Transverse colon (tissue), 4 donors: ENCODE data around the gene JSRP1. TPM values are rescaled to one million over a fixed set of nuclear protein-coding genes. Genes with fewer than 3 reads are reported as not detected.

Experiments used
- DNase-seq: peaks from one replicate; pipeline ENCODE4 v3.0.0-alpha.2; 2019
- H3K27ac ChIP-seq, 4 donors: fragments of 200-600 bp; sonication (generic); 2 replicates each; pipeline ENCODE4 v1.5.1; 2016 to 2018; ENCODE audit warnings: inconsistent platforms in 4 of 4
- H3K27me3 ChIP-seq: fragments of 200-600 bp; sonication (generic); 2 replicates; pipeline ENCODE4 v1.5.1; 2017; ENCODE audit warnings: inconsistent platforms
- H3K36me3 ChIP-seq, 4 donors: fragments of 200-600 bp; sonication (generic); 2 replicates each; pipeline ENCODE4 v1.5.1; 2017 to 2019; ENCODE audit warnings: inconsistent platforms in 4 of 4
- H3K4me1 ChIP-seq, 4 donors: fragments of 200-600 bp; sonication (generic); 2 replicates each; pipeline ENCODE4 v1.5.1; 2017 to 2020; ENCODE audit warnings: inconsistent platforms in 4 of 4
- H3K4me3 ChIP-seq, 4 donors: fragments of 200-600 bp; sonication (generic); 1 replicate in 1 of 4; 2 replicates in 3 of 4; pipeline versions ENCODE4 v1.5.1 to v1.6.1; 2017 to 2019; ENCODE audit warnings: inconsistent platforms in 4 of 4
- H3K9me3 ChIP-seq, 2 donors: fragments of 200-600 bp; sonication (generic); 2 replicates each; pipeline ENCODE4 v1.5.1; 2017 to 2019; ENCODE audit warnings: inconsistent platforms in 2 of 2
- EP300 ChIP-seq: sonication (generic); formaldehyde crosslinking; IDR thresholded peaks from one replicate; pipeline ENCODE4 v1.6.1; 2017; ENCODE audit warnings: antibody characterized with exemption, low read depth
- POLR2A ChIP-seq: fragments of 450-650 bp; IDR thresholded peaks from one replicate; pipeline ENCODE4 v1.6.1; 2016; ENCODE audit warnings: antibody characterized with exemption, mild to moderate bottlenecking, moderate library complexity
- POLR2AphosphoS5 ChIP-seq, 3 donors: sonication (generic); formaldehyde crosslinking; IDR thresholded peaks; one replicate each; pipeline ENCODE4 v1.6.1; 2016; ENCODE audit warnings: antibody characterized with exemption in 3 of 3
- WGBS, 2 donors: methylation state at CpG; one replicate each; pipeline ENCODE4 v1.1.5; 2018; ENCODE audit warnings: low coverage in 1 of 2; 5-methylcytosine and 5-hydroxymethylcytosine counted together
- in situ Hi-C, 4 donors: fragments of 200-750 bp; cut with MboI; loops; one replicate each; pipeline versions ENCODE4 v1.15.0 to v1.15.1; 2017; ENCODE audit warnings: low sequenced_read_pairs in 3 of 4, low pct_ligation_motif_present in 1 of 4, low pct_unique_long_range_greater_than_20kb in 1 of 4
- intact Hi-C: fragments of 100-400 bp; cut with DNase I; formaldehyde crosslinking; loops from one replicate; pipeline ENCODE4 v1.15.1; 2023; ENCODE audit warnings: low total_unique reads
- total RNA-seq, 4 donors: library from RNA; depleted of rRNA; stranded (reverse); fragments of >200 nt; gene quantifications; one replicate each; pipeline ENCODE4 v1.1.0, GENCODE V29; 2016
- TF ChIP-seq, protein P1 (sequence below), 5 experiments: fragments of 200-600 bp in 3 of 5; fragments of 450-650 bp in 2 of 5; sonication (generic) in 3 of 5; IDR thresholded peaks; 1 replicate in 2 of 5; 2 replicates in 3 of 5; pipeline ENCODE4 v1.5.1; 2016 to 2017; ENCODE audit warnings: antibody characterized with exemption in 5 of 5, inconsistent platforms in 3 of 5, mild to moderate bottlenecking in 2 of 5, moderate library complexity in 1 of 5

The JSRP1 gene
- total RNA-seq, 4 donors from 2014 or later: 5.6 TPM; not detected in 3

GRCh38 chr19:2210206-2210605 is 46.0 kb downstream of the JSRP1 start:
- no peaks in the 10 kb centered on the region for H3K9me3 ChIP-seq
- no peak for DNase-seq
- H3K36me3 ChIP-seq: peaks cover 0 to 41% (median 17%) of the 10 kb centered on the region in 4 donors
- H3K4me3 ChIP-seq: no peak overlapping the region
- intact Hi-C loops (no loop called here), in situ Hi-C loops (no loop called here)
- TF ChIP-seq POLR2A: no peak
- TF ChIP-seq, protein P1, sequence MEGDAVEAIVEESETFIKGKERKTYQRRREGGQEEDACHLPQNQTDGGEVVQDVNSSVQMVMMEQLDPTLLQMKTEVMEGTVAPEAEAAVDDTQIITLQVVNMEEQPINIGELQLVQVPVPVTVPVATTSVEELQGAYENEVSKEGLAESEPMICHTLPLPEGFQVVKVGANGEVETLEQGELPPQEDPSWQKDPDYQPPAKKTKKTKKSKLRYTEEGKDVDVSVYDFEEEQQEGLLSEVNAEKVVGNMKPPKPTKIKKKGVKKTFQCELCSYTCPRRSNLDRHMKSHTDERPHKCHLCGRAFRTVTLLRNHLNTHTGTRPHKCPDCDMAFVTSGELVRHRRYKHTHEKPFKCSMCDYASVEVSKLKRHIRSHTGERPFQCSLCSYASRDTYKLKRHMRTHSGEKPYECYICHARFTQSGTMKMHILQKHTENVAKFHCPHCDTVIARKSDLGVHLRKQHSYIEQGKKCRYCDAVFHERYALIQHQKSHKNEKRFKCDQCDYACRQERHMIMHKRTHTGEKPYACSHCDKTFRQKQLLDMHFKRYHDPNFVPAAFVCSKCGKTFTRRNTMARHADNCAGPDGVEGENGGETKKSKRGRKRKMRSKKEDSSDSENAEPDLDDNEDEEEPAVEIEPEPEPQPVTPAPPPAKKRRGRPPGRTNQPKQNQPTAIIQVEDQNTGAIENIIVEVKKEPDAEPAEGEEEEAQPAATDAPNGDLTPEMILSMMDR (IDR thresholded peaks at IDR 0.05): no peak
- TF ChIP-seq POLR2AphosphoS5 (IDR thresholded peaks at IDR 0.05): no peak
- no peak for TF ChIP-seq EP300
- no peaks in the 10 kb centered on the region for H3K27me3 ChIP-seq
- H3K4me1 ChIP-seq: peaks cover 10 to 40% (median 17%) of the 10 kb centered on the region in 4 donors
- 96% methylated on average over 19 of the region's 21 CpGs; no CpG with 5 or more reads in 1 of the 2 donors for WGBS, 2 donors
- H3K27ac ChIP-seq: no peak overlapping the region

DNA sequence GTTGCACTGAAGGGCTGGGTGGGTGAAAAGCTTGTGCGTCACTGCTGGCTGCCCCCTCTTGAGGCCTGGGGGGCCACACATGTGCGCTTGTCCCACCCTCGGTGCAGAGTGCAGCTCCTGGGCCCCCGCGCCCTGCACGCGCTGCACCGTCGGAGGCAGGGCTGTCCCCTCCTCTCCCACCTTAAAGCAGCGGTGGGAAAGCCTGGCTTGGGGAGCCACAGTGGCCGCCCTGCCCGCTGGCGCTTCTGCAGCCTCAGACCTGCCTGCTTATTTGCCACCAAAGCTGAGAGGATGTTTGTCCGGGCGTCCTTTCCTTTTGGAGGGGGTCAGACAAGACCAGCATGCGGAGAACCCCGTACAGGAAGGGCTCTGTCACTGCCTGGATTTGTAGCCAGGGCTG is 46.8 kb downstream of the JSRP1 start:
- no peak overlapping the region for H3K27ac ChIP-seq
- in situ Hi-C loops: no loop called here
- intact Hi-C loops: no loop called here
- H3K27me3 ChIP-seq: no peaks in the 10 kb centered on the region
- peaks cover 10 to 40% (median 17%) of the 10 kb centered on the region in 4 donors for H3K4me1 ChIP-seq
- H3K9me3 ChIP-seq: no peaks in the 10 kb centered on the region
- 83 to 96% methylated on average over 1 to 9 of the region's 17 CpGs for WGBS, 2 donors
- H3K4me3 ChIP-seq: no peak overlapping the region
- no peak for TF ChIP-seq POLR2AphosphoS5 (IDR thresholded peaks at IDR 0.05)
- TF ChIP-seq POLR2A: no peak
- TF ChIP-seq, protein P1 (IDR thresholded peaks at IDR 0.05): no peak
- no peak for TF ChIP-seq EP300
- peaks cover 0 to 33% (median 14%) of the 10 kb centered on the region in 4 donors for H3K36me3 ChIP-seq
- DNase-seq: no peak

GRCh38 chr19:2208975-2209374 is 47.2 kb downstream of the JSRP1 start:
- Histone ChIP-seq H3K4me1 (peaks cover 9 to 37% (median 17%) of the 10 kb centered on the region in 4 donors), H3K9me3 (no peaks in the 10 kb centered on the region), H3K4me3 (no peak overlapping the region), H3K27me3 (no peaks in the 10 kb centered on the region), H3K27ac (peak overlapping the region in 3 of 4 donors; percentile 9 to 34 (median 11)), H3K36me3 (peaks cover 0 to 31% (median 14%) of the 10 kb centered on the region in 4 donors)
- in situ Hi-C loops (no loop called here), intact Hi-C loops (no loop called here)
- DNase-seq: no peak
- 78 to 84% methylated on average over 10 of the region's 10 CpGs for WGBS, 2 donors
- TF ChIP-seq POLR2AphosphoS5 (IDR thresholded peaks at IDR 0.05): no peak
- TF ChIP-seq, protein P1 (IDR thresholded peaks at IDR 0.05): no peak
- no peak for TF ChIP-seq EP300
- no peak for TF ChIP-seq POLR2A

DNA sequence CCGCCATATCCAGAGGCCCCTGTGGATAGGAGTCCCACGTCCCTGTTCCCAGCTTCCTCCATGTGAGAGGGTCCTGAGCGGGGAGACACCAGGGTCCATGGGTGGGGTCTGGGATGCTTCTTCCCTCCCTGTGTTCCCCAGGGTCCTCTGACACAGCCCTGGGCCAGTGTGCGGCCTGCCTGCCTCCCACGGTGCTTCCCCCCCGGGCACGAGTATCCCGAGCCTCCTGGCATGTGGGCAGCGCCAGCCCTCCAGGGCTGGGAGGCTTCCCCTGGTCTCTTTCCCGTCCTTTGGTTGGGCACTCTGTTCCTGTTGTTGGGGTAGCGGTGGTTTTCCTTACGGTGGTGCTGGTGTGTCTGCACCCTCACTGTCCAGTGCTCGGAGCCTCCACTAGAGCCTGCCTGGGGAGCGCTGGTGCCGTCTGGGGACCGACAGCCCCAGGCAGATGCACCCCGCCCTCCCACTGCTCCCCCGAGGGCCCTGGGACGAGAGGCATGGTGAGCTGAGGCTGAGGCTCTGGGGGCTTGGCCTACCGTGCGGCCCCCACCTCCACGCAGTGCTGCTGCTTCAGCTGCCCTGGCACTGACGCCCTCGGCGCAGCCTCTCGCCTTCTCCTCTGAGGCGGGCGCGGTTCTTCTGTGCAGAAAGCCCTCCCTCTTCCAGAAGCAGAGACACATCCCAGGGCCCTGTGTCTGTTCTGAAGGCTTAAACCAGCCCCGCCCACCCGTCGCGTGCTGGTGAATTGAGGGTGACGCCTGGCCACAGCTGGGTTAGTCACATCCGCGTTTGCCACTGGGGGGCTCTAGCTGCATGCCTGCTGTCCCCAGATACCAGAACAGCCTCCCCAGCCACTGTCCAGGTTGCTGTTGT is 48.0 kb downstream of the JSRP1 start:
- peak overlapping the region in 3 of 4 donors; percentile 9 to 34 (median 11) for H3K27ac ChIP-seq
- no peaks in the 10 kb centered on the region for H3K27me3 ChIP-seq
- H3K4me3 ChIP-seq: no peak overlapping the region
- 74% methylated on average over 36 of the region's 36 CpGs; no CpG with 5 or more reads in 1 of the 2 donors for WGBS, 2 donors
- no peaks in the 10 kb centered on the region for H3K9me3 ChIP-seq
- H3K36me3 ChIP-seq: peaks cover 0 to 31% (median 14%) of the 10 kb centered on the region in 4 donors
- TF ChIP-seq, protein P1 (IDR thresholded peaks at IDR 0.05): peak in 3 of 5 experiments; percentile 10 to 14 (median 11)
- TF ChIP-seq EP300: no peak
- H3K4me1 ChIP-seq: peaks cover 4 to 29% (median 14%) of the 10 kb centered on the region in 4 donors
- in situ Hi-C loops: no loop called here
- peak; percentile 63 for DNase-seq
- intact Hi-C loops: no loop called here
